ENCODE measurements around the gene USP12.

USP12 gene

DNA sequence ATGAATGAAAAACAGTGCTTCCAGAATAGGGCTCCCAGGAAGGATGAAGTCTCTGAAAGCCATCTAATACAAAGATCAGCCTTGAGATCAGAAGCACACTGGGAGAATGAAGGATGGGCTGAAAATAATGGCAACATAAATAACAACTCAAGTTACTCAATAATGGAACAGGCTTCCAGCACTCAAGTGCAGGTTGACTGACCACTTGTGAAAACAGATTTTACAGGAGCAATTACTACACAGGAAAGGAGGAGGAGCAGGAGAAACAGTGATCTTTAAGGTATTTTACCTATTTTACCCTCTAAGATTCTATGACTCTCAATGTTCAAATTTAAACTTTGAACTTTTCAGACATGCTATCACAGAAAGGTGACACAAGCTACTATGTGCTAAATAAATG, 106.0 kb downstream of the USP12 start:
- no peak for DNase-seq

DNA sequence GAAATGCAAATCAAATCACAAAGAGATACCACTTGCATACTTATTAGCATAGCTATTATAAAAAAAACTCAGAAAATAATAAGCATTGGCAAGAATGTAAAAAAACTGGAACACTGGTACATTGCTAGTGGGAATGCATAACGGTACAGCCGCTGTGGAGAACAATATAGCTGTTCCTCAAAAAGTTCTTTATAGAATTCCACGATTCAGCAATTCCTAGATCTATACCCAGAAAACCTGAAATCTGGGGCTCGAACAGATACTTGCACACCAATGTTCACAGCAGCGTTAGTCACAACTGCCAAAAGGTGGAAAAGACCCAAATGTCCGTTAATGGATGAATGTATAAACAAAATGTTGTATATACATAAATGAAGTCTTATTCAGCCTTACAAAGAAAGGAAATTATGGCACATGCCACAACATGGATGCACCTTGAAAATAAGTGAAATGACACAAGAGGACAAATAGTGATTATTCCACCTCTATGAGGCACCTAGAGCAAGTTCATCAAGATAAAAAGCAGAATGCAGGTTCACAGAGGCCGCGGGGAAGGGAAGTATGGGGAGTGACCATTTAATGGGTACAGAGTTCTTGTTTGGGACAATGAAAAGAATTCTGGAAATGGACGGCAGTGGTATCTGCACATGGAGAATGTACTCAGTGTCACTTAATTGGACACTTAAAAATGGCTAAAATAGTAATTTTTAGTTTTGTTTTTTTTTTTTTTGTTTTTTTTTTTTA, 107.2 kb downstream of the USP12 start:
- DNase-seq = no peak

DNA sequence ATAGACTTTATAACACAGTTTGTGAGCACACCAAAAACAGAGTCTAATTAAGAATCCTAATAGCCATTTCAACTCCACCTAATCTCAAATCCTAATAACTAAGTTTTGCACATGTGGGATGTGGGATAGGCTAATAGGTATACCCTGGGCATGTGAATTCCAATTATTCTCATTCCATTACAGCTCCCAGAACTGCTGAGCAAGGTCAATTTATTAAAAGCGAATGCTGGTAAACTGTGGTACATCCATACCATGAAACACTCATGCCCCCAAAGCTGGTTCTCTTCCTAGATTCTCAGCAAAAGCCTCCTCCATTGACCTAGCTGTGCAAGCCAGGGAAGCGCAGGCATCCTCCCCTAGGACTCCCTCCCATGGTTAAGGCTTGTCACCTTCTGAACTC, 113.8 kb downstream of the USP12 start:
- no peak for DNase-seq

DNA sequence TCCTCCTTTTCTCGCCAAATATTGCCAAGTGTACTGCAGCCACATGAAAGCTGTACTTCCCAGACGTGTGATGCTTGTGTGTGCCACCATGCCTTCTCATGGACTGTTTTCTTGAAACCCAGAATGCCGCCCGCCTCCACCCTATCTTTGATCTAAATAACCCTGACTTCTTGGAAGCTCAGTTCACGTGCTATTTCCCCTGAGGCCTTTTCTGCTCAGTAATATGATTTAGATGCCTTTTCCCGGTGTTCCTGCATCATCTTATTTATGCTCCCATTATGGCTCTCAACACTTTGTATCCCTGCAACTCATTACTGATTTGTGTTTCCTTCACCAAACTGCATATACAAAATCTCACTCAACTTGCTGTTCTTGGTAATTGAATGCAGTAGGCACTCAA, 116.1 kb downstream of the USP12 start:
- DNase-seq = no peak

DNA sequence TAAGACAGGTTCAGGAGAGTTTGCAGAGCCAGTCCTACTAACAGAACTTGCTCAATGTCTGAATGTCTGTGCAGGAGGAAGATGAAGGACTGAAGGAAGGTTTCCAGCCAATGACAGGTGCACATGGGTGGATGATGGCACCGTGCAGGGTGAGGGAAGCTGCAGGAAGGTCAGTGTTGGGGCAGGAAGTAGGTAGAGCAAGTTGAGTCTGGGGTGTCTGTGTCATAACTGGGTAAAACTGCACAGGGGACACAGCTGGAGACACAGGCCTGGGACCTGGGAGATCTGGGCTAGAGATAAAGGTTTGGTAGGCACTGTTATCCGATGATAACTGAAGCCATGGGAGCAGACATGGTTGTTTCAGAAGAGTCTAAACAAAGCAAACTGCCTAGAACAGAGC, 116.9 kb downstream of the USP12 start:
- DNase-seq = no peak

DNA sequence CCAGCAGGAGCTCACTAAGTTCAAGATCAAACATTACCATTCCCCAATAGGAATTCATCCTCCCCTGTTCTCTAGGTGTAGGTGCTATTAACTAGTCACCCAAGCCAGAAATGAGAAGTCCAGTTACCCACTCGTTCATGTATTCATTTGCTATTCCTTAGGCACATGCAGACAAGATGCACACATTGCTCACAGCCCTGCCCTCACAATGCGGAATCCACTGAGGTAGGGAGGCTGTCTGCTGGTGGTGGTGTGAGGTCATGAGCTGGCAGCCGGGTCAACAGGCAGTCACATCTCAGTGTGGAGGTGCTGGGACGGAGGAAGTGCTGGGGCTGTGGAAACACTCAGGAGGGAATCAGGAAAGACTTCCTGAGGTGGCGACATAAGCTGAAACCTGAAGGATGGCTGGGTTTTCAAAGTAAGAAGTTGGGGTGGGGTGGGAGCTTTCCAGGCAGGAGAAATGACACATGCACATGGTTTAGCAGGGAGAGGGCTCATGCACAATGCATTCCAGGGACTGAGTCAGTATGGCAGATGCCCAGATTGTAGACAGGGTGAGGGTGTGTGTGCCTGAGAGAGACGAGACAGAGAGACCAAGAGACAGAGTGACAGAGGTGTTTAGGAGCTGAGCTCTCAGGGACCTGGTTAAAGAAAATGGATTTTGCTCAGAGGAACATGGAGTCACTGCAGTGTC, 117.6 kb downstream of the USP12 start:
- DNase-seq = no peak

DNA sequence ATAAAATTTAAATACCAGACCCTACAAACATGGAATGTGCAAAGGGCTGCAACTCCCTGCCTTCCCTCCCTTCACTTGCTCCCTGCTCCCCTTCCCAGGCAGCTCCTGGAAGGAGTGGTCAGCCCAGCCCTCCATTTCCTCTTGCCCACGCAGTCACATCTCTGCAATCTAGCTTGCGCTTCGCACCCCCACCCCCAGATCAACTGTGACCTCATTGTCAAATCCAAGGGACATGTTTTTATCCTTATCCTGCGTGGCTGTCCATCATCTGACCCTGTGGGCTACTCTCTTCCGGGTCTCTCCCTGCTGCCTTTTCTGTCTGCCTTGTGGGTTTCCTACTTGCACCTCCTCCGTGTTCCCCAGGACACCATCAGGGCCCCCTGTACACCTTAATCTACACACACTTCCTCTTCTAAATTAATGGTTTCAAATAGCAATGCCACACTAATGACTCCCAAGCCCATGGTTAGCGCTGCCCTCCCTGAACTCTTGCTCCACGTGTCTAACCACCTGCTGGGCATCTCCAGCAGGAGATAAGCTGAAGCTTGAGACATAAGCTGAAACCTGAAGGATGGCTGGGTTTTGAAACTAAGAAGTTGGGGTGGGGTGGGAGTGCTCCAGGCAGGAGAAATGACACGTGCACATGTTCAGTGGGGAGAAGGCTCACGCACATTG, 118.3 kb downstream of the USP12 start:
- no peak for DNase-seq

DNA sequence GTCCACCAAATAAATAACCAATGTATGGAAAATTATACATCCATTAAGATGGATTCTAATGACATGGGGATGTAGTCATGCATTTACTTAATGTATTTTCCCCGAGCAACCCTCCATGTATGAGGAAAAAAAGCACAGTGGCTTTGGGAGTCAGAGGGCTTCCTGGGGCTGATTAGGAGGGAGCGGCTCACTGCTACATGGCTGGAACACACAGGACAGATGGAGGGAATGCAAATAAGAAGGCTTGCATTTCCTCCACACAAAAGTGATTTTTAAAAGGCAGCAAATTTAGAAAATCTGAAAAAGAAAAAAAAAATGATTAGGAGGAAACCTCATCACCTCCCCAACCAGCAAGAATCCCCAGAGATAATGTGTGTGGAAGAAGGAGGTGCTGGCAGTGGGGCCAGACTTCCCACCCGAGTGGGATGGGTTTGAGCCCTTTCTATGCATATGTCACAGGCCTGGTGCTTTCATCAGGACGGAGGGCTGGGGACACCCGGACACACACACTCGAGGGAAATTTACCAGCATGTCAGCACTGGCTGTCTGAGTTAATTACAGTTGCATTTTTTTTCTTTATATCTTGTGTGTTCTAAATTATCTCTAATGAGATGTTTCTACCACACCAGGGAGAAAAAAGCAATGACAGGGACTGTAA, 118.9 kb downstream of the USP12 start:
- no peak for DNase-seq

DNA sequence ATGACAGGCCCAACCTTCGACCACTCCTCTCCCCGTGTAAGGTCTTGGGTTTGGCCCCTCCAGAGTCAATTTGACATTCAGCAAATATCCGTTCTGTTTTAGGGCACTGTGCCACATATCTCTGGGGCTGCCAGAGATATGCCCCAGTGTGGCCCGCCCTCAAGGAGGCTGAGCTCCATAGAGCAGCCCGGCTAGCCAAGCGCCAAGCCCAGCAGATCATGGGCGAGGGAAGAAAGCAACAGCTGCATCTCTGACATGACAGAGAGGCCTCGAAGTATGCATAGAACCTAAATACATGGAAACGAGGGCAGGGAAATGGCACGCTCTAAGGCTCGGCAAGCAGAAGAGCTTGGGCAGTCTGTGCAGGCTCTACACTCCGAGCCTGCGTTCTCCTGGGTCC, 124.5 kb downstream of the USP12 start:
- DNase-seq = no peak

DNA sequence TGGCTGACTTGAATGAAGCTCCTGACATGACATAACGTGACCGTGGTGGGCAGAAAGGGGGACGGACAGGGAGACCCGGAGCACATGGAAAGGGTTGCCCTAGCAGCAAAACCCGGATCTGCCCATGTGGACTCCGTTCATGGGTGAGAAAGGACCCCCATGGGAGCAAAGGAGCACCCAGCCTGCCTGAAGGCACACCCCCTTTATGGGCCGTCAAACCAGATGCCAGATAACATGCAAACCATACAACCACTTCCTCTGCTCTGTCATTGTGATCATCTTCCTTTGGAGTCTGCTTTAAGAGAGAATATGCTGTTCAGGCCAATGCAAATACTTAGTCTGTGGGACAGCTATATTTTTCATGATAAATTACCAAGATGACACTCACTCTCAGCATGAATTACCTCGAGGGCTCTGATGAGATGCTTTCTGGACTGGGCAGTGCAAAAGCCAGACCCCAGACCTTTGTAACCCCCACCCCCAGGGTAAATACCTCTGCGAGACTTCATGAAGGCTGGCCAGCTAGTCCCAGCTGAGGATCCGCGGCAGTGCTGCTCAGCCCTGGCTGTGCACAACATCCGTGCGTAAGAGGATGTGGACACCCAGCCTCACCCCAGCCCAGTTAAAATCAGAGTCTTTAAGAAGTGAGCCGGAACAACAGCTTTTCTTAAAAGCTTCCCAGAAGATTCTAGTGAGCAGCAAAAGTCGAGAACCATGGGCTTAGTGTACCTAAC, 126.6 kb downstream of the USP12 start:
- no peak for DNase-seq

DNA sequence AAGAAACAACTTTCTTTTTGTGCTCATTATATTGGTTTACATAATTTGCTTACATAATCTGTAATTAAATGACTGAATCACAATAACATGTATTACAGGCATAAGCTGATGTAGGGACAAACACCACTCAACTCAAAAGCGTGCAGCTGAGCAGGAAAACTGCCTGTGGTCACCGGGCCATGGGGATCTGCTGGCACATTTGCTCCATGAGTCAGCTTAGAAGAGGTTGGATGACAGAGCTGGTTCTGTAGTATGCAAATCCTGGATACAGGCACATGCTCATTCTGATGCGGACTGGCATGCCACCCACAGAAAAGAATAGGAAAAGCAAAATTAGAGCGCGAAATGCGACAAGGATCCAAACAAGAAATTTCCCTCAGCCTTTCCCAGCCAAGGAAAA, 128.6 kb downstream of the USP12 start:
- DNase-seq = peak; percentile 76

DNA sequence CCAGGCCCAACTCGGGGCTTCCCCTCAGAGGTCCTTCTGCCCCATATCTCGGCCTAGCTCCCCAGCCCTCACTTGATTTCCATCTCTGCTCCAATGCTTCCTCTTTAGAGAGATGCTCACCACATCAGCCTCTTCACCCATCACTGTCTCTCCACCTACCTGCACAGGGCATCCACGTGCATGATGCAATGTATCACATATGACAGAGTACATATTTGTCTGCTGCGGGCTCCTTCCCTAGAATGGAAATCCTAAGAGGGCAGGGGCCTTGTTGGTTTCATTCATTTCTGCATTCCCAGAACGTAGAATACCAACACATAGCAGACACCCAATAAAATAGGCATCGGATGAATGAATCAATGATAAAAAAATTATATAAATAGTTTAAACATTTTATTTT, 130.3 kb downstream of the USP12 start:
- no peak for DNase-seq

DNA sequence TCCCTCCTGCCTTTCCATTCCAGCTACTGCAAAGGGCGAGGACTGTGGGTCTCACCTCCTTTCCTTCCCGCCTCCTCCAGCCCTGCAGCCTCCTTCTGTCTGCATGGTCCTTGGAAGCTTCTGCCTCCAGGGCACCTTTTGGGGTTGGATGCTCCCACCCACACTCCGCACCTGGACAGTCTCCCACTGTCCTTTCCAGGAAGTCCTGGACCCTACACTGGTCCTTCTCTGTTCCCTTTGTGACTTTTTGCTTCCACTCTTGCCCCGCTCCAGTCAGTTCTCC, 130.8 kb downstream of the USP12 start:
- DNase-seq = no peak

DNA sequence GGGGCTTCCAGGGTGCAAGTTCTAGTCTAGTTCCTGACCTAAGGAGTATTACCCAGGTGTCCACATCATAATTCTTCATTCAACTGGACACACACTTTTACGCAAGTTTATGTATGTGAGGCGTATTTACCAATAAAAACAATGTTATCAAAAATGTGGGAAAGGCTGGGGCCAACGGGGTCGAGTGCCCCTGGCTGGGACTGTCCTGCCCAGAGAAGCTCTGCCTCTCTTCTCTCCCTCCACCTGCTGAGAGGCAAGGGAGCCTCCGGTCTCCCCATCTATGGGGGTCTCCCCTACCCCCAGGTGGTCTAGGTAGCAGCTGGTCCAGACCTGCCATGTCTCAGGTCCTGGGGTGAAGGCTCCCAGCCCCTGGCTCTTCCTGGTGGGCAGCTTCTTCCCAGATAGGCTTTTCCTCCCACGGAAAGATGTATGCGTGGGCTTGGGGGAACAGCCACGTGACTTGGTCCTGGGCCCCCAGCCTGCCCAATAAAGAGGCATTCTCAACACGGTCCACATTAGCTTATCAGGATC, 132.4 kb downstream of the USP12 start:
- no peak for DNase-seq

DNA sequence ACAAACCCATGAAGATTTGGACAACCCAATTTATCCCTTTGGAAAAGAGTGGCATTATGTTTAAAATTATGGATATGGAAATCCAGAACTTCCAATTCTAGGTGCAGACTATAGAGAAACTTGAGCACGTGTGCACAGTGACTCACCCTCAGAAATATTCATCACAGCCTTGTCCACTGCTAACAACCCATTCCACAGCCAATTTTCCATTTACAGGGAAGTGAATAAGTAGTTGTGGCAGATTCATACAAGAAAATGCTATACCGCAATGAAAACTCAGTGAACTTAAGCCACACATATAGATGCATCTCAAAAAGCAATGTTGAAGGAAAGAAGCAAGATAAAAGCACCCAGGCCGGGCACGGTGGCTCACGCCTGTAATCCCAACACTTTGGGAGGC, 133.3 kb downstream of the USP12 start:
- DNase-seq = no peak

DNA sequence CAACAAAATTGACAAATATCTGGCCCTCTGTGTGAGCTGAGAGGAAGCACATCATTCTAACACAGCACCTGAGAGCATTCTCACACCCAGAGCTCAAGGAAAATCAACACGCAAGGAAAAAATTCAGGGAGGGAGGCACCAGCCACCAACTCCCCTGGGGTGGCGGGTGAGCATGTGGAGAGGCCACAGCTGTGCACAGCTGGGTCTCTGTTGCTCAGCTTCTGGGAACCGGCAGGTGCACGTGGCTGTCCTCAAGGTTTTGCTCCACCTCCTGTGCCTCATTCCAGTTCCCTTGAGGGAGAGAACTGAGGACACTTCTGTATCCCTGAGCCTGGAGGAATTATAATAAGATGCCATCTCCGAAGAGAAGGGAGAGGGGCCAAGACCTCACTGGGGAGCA, 134.0 kb downstream of the USP12 start:
- no peak for DNase-seq

DNA sequence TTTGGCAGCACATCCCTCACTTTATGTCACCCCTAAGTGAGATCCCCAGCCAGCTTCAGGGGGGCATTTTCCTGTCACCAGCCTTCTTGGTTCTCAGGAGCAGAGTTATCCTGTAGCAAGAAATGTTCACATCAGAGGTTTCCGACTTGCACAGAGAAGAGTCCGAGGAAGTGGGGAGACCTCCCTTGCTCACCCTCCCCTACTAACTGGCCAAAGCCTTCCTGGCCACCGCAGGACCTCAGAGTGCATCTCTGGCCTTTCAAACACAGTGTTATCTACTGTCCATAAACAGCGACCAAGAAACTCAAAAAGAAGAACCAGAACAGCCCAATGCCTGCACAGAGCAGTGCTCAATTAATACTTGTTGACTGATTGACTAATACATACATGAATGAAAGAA, 134.4 kb downstream of the USP12 start:
- DNase-seq = no peak

DNA sequence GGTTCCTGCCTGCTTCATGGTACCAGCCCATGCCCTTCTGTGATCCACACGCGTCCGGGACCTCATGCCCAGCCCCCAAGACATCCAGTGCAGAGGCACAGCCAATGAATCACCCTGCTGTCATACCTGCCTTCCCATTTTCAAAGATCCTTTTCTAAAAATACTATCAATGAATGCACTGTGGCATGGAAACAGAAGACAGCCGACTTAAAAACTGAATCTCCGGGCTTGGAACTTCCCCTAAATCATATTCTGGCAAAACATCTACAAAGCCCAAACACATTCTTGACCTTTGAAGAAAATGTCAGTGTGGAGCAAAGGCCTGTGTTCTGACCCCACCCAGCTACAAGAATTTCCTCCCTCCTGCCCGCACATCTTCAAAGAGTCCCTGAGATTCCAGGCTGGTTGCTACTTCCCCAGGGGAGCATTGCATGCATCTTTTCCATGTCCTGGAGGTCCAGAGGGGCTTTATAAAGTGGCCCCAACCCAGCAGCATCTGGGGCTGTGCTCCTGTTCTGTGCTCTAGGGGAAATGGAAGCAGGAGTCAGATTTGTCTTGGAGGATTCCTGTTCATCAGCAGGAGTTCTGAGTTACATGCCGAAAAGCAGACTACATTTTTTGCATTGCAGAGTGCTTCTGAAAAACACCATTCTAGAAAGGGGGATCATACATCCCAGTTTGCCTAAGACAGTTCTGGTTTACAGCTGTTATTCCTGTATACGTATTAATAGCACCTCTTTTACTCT, 135.2 kb downstream of the USP12 start:
- no peak for DNase-seq

DNA sequence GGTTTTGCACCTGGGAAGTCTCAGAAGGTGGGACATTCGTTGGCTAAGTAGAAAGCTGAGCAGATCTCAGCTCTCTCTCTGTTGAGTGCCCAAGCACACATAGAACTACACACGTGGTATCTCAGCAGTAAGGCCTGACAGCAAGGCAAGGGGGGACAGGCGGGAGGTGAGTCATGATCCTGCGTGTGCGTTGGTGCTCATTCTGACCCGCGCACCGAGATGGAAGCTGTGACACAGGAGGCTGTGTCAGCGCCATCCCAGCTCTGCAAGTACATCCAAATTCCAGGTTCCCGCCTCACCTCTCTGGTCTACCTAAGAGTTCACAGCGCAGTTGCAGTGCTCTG, 135.7 kb downstream of the USP12 start:
- no peak for DNase-seq

DNA sequence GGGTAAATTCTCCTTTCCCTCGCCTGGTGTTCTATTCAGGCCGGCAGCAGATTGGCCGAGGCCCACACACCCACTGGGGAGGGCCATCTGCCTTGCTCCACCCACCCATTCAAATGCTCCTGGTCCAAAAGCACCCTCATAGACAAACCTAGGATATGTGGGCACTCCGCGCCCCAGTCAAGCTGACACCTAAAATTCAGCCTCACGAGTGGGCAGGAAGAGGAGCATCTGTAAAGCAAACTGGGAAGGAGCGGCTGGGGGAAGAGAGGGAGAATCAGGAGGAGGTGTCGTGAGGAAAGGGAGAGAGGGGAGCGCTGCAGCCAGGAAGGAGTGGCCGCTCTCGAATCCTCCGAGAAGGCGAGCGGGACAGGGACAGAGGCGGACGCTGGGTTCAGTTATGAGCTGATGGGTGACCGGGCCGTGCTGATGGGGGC, 136.9 kb downstream of the USP12 start:
- DNase-seq = no peak

DNA sequence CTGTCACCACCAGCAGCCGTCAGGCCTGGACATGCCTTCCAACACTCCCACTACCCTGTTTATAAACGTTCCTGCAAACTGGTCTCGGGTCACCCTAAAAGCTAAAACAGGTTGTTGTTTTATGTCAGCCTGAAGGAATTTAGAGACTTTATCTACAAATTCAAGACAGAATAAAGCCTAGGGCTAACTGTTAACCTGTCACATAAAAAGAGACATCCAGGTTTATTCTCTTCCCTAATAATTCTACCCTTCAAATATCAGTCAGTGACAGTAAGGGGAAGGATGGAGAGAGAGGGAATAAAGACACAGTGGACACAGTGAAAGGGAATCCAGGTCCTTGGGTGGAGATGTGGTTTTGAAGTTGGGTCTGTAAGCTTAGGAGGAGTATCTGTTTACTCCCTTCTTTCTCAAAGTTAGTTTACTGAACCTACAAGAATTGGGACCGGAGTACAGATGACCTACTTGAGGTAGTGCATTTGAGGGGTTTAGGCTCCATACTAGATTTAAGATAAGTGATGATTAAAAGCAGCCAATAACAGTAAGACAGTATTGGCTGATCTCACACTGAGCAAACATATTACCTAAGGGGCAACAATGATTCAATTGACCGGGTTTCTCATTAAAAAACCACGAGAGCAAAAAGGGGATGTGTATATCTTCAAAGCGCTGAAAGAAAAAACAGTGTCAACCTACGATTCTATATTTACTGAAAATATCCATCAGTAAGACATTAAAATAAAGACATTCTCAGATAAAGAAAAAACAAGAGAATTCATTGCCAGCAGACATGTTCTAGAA, 142.7 kb downstream of the USP12 start:
- no peak for DNase-seq
